ENCODE data around the gene OTUD1.

The OTUD1 gene

GRCh38 chr10:23432166-23432565 lies 6.7 kb upstream of the OTUD1 start:
- no peak for DNase-seq

GRCh38 chr10:23432639-23433038 lies 6.2 kb upstream of the OTUD1 start:
- DNase-seq, result no peak

GRCh38 chr10:23433701-23434100 lies 5.2 kb upstream of the OTUD1 start:
- no peak for DNase-seq

- no peak for DNase-seq
Observed at GRCh38 chr10:23435378-23435777, 3.5 kb upstream of the OTUD1 start.

GRCh38 chr10:23436983-23437382 lies 1.9 kb upstream of the OTUD1 start:
- no peak for DNase-seq

GRCh38 chr10:23437963-23438546 lies 820 bp upstream of the OTUD1 start:
- DNase-seq, result no peak

GRCh38 chr10:23439452-23439960 lies 631 bp downstream of the OTUD1 start:
- no peak for DNase-seq

GRCh38 chr10:23439961-23440889 lies 1.4 kb downstream of the OTUD1 start:
- DNase-seq, result peak; percentile 18 to 26

GRCh38 chr10:23441251-23441650 lies 2.4 kb downstream of the OTUD1 start:
- no peak for DNase-seq

- DNase-seq, result no peak
Observed at GRCh38 chr10:23442936-23443335, 4.1 kb downstream of the OTUD1 start.

- DNase-seq, result no peak
Observed at GRCh38 chr10:23445591-23445990, 6.7 kb downstream of the OTUD1 start.

- no peak for DNase-seq
Observed at GRCh38 chr10:23448323-23448722, 9.4 kb downstream of the OTUD1 start.

- no peak for DNase-seq
Observed at GRCh38 chr10:23448802-23449570, 10.1 kb downstream of the OTUD1 start.

GRCh38 chr10:23452033-23452655 lies 13.3 kb downstream of the OTUD1 start:
- no peak for DNase-seq

GRCh38 chr10:23453465-23453864 lies 14.6 kb downstream of the OTUD1 start:
- no peak for DNase-seq

- DNase-seq, result no peak
Observed at GRCh38 chr10:23457632-23458417, 18.9 kb downstream of the OTUD1 start.

GRCh38 chr10:23459308-23459939 lies 20.5 kb downstream of the OTUD1 start:
- no peak for DNase-seq

- no peak for DNase-seq
Observed at GRCh38 chr10:23461557-23461956, 22.7 kb downstream of the OTUD1 start.

- no peak for DNase-seq
Observed at GRCh38 chr10:23467012-23467411, 28.1 kb downstream of the OTUD1 start.

- DNase-seq, result no peak
Observed at GRCh38 chr10:23467548-23467947, 28.7 kb downstream of the OTUD1 start.

- DNase-seq, result no peak
Observed at GRCh38 chr10:23469596-23470237, 30.8 kb downstream of the OTUD1 start.

Data from stimulated activated CD4-positive, alpha-beta T cell treated with anti-CD3 and anti-CD28 coated beads, Interleukin-2, amount 100 ng/mL, for 48 hours (primary cell).